Measurements from ENCODE around the gene XYLT2. TPM values are rescaled to one million over a fixed set of nuclear protein-coding genes. Genes with fewer than 3 reads are reported as not detected.

The XYLT2 gene
- total and polyA plus RNA-seq, 2 of the 13 experiments (the other 11 are each of a cell fraction or from before 2014, with no cell fraction given), result 17.0 to 22.1 TPM

DNA sequence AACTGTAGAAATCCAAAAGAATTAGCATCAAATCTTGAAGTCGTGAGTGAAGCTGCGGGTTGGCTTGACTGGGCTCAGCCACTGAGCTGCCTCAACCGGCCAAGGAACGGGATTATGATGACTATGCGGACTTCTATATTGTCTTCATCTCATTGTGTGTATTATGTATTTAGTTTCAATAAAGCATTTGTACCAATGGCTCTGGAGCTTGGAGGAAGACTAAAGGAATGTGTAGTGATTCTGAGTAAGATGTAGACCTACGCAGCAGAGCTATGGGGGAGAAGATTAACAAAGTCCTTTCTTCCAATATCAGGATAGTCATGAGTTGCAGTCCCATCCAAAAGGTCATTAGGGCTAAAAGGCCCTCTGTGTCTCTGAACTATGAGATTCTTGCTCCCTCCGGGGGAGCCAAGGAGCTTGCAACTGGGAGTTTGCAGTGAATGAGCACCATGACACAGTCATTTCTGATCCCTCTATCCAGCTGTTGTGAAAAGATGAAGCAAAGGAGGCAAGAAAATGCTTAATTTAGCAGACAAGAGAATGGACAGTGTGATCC, 35.4 kb downstream of the XYLT2 start (continued):
- TF ChIP-seq ZNF598 (CRISPR knock-in tag; IDR thresholded peaks at IDR 0.05; ENCODE audit: borderline replicate concordance), result no peak
- no peak for TF ChIP-seq ZNF136 (CRISPR knock-in tag; IDR thresholded peaks at IDR 0.05; ENCODE audit: low read depth)
- no peak for TF ChIP-seq CREB1 (IDR thresholded peaks at IDR 0.05)
- TF ChIP-seq CREB1 (CRISPR knock-in tag; IDR thresholded peaks at IDR 0.05), result 0 out of 2 replicates have a peak, but pooled peaks have one; percentile 19
- TF ChIP-seq HOXD1 (CRISPR knock-in tag; IDR thresholded peaks at IDR 0.05), result no peak
- TF ChIP-seq, protein P1, sequence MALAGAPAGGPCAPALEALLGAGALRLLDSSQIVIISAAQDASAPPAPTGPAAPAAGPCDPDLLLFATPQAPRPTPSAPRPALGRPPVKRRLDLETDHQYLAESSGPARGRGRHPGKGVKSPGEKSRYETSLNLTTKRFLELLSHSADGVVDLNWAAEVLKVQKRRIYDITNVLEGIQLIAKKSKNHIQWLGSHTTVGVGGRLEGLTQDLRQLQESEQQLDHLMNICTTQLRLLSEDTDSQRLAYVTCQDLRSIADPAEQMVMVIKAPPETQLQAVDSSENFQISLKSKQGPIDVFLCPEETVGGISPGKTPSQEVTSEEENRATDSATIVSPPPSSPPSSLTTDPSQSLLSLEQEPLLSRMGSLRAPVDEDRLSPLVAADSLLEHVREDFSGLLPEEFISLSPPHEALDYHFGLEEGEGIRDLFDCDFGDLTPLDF (CRISPR knock-in tag; IDR thresholded peaks at IDR 0.05), result no peak
- TF ChIP-seq HCFC1 (IDR thresholded peaks at IDR 0.05; ENCODE audit: low read depth, low read length), result no peak
- TF ChIP-seq ZFP36L2 (CRISPR knock-in tag; IDR thresholded peaks at IDR 0.05), result no peak

DNA sequence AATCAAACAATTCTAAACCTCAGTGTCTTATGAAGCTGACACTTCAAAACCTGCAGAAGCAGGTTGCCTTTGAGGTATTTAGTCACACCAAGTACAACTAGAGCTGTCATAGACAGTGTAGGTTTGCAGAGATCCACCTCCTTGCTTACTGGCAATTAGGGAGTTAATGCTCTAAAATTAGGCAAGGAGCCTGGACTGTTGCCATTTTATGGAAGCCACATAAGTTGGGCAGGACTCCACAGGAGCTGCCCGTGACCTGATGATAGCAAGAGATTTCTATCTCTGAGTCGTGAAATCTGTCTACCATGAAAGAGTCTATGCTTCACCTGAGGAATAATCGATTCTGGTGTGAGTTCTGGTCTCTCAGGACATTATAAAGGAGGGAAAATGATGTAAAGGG, 36.0 kb downstream of the XYLT2 start:
- no peak overlapping the region for H3K27ac ChIP-seq (ENCODE audit: extremely low read length, insufficient read depth, low read length)
- H3K4me2 ChIP-seq (ENCODE audit: low read depth, low read length), result no peak overlapping the region
- no peaks in the 10 kb centered on the region for H3K9me3 ChIP-seq (ENCODE audit: low read length)
- TF ChIP-seq POLR2G (IDR thresholded peaks at IDR 0.05; ENCODE audit: low read depth, low read length) (0 out of 2 replicates have a peak, but pooled peaks have one; percentile 12), ZNF652 (CRISPR knock-in tag; IDR thresholded peaks at IDR 0.05; ENCODE audit: borderline replicate concordance, low read depth) (peak; percentile 53), ZNF451 (CRISPR knock-in tag; IDR thresholded peaks at IDR 0.05) (no peak), POLR2A (IDR thresholded peaks at IDR 0.05; ENCODE audit: insufficient read depth in 1 of 2, low read depth in 2 of 2, low read length in 2 of 2) (peak in 1 of 2 experiments; percentile 12; a peak in 1 of 4 replicates)
- TF ChIP-seq, protein P2, sequence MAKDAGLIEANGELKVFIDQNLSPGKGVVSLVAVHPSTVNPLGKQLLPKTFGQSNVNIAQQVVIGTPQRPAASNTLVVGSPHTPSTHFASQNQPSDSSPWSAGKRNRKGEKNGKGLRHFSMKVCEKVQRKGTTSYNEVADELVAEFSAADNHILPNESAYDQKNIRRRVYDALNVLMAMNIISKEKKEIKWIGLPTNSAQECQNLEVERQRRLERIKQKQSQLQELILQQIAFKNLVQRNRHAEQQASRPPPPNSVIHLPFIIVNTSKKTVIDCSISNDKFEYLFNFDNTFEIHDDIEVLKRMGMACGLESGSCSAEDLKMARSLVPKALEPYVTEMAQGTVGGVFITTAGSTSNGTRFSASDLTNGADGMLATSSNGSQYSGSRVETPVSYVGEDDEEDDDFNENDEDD (CRISPR knock-in tag; IDR thresholded peaks at IDR 0.05; ENCODE audit: borderline replicate concordance), result no peak
- ChIA-PET POLR2A (interaction anchor here (1.1 to 2.2 kb wide), 3 partner anchors 9 to 47 kb away, joined by 4 to 14 read pairs (median 6); partner anchors contain the start of gene LRRC59), CTCF (ENCODE audit: low intra/inter-chr PET ratio, low total read pairs) (no interaction called here)
- H3K36me3 ChIP-seq (replicated peaks in 1 of 2; ENCODE audit: control insufficient read depth in 1 of 2, insufficient read depth in 2 of 2, low read length in 2 of 2), result peaks cover 46 to 85% of the 10 kb centered on the region in 2 experiments
- ATAC-seq (no peak), DNase-seq (ENCODE audit: low spot score) (no peak), FAIRE-seq (no peak)
- 94% methylated on average over 3 of the region's 3 CpGs for WGBS (ENCODE audit: low lambda C conversion rate)
- no peaks in the 10 kb centered on the region for H3K27me3 ChIP-seq (ENCODE audit: control insufficient read depth in 1 of 2, insufficient read depth in 2 of 2, low read length in 2 of 2)
- H3K79me2 ChIP-seq (ENCODE audit: insufficient read depth, low read length), result no peaks in the 10 kb centered on the region
- in situ Hi-C loops (cut with HindIII; ENCODE audit: extremely low pct_ligation_motif_present, low pct_unique_long_range_greater_than_20kb) (no loop called here), intact Hi-C loops (cut with micrococcal nuclease; ENCODE audit: unreplicated experiment) (no loop called here)
- H4K20me1 ChIP-seq (ENCODE audit: insufficient read depth, low read length), result 0 out of 2 replicates have a peak, but pooled peaks cover 3% of the 10 kb centered on the region
- H2AFZ ChIP-seq (ENCODE audit: low read length), result no peak overlapping the region
- no peaks in the 10 kb centered on the region for H3K4me1 ChIP-seq (ENCODE audit: insufficient read depth, low read length)
- no TSS peak for BruUV-seq (replicated peaks)
- H3K9ac ChIP-seq (ENCODE audit: insufficient read depth, low read depth, low read length), result no peak overlapping the region
- H3K4me3 ChIP-seq (replicated peaks in 1 of 3; ENCODE audit: insufficient read depth in 1 of 3, low read depth in 2 of 3, low read length in 3 of 3), result no peak overlapping the region

Data from HepG2 (cell line).